Trophoblast cell (in vitro differentiated cells and primary cell): ENCODE results near the gene TGIF2.
"Not testable (repeated sequence)": the region's sequence is repeated elsewhere in the genome, so short reads cannot be mapped to it uniquely, and the experiment has no call there.

ENCODE experiments used
- DNase-seq, 2 donors: peaks; one replicate each; pipeline ENCODE4 v3.0.0-alpha.2; 2016
- H2AFZ ChIP-seq: 2 replicates; pipeline ENCODE4 v1.6.1; 2013; ENCODE audit warnings: low read length, moderate library complexity, mild to moderate bottlenecking; ENCODE audit not compliant: insufficient read depth, poor library complexity
- H2AK5ac ChIP-seq: 2 replicates; pipeline ENCODE4 v1.6.1; 2013; ENCODE audit warnings: mild to moderate bottlenecking, low read length
- H2BK120ac ChIP-seq: 2 replicates; pipeline ENCODE4 v1.6.1; 2013; ENCODE audit warnings: low read length, mild to moderate bottlenecking, moderate library complexity; ENCODE audit not compliant: insufficient read depth, poor library complexity
- H2BK12ac ChIP-seq: 2 replicates; pipeline ENCODE4 v1.6.1; 2013; ENCODE audit warnings: mild to moderate bottlenecking, low read length, moderate library complexity
- H2BK5ac ChIP-seq: 2 replicates; pipeline ENCODE4 v1.6.1; 2013; ENCODE audit warnings: low read length, low read depth, moderate library complexity, mild to moderate bottlenecking; ENCODE audit not compliant: poor library complexity
- H3K14ac ChIP-seq: 2 replicates; pipeline ENCODE4 v1.6.1; 2013; ENCODE audit warnings: mild to moderate bottlenecking, low read length
- H3K18ac ChIP-seq: 2 replicates; pipeline ENCODE4 v1.6.1; 2013; ENCODE audit warnings: mild to moderate bottlenecking, low read length
- H3K23ac ChIP-seq: 2 replicates; pipeline ENCODE4 v1.6.1; 2013; ENCODE audit warnings: low read length
- H3K27ac ChIP-seq: 2 replicates; pipeline ENCODE4 v1.5.1; 2013; ENCODE audit warnings: low read depth, mild to moderate bottlenecking, inconsistent platforms, low read length, moderate library complexity
- H3K27me3 ChIP-seq: 2 replicates; pipeline ENCODE4 v1.6.1; 2013; ENCODE audit warnings: inconsistent platforms, mild to moderate bottlenecking, low read length, moderate library complexity; ENCODE audit not compliant: insufficient read depth
- H3K36me3 ChIP-seq, 2 experiments: 1 replicate in 1 of 2; 2 replicates in 1 of 2; pipeline ENCODE4 v1.6.1; 2013; ENCODE audit warnings: low read length in 2 of 2, mild to moderate bottlenecking in 2 of 2, moderate library complexity in 1 of 2; ENCODE audit not compliant: insufficient read depth in 2 of 2, control insufficient read depth in 1 of 2
- H3K4ac ChIP-seq: 2 replicates; pipeline ENCODE4 v1.6.1; 2013; ENCODE audit warnings: low read depth, mild to moderate bottlenecking, low read length, moderate library complexity
- H3K4me1 ChIP-seq, 2 experiments: 1 replicate in 1 of 2; 2 replicates in 1 of 2; pipeline ENCODE4 v1.6.1; 2013; ENCODE audit warnings: low read length in 2 of 2, mild to moderate bottlenecking in 2 of 2, moderate library complexity in 1 of 2; ENCODE audit not compliant: insufficient read depth in 2 of 2, control insufficient read depth in 1 of 2
- H3K4me2 ChIP-seq: 2 replicates; pipeline ENCODE4 v1.6.1; 2013; ENCODE audit warnings: inconsistent platforms, mild to moderate bottlenecking, low read length, moderate library complexity
- H3K4me3 ChIP-seq: 2 replicates; pipeline ENCODE4 v1.5.1; 2013; ENCODE audit warnings: mild to moderate bottlenecking, low read depth, low read length, inconsistent platforms
- H3K79me1 ChIP-seq: one replicate; pipeline ENCODE4 v1.6.1; 2013; ENCODE audit warnings: low read length
- H3K79me2 ChIP-seq: 2 replicates; pipeline ENCODE4 v1.6.1; 2013; ENCODE audit warnings: low read length, mild to moderate bottlenecking; ENCODE audit not compliant: control insufficient read depth, insufficient read depth, poor library complexity
- H3K9ac ChIP-seq: 2 replicates; pipeline ENCODE4 v1.6.1; 2013; ENCODE audit warnings: mild to moderate bottlenecking, low read length
- H3K9me3 ChIP-seq: 2 replicates; pipeline ENCODE4 v1.6.1; 2013; ENCODE audit warnings: low read depth, mild to moderate bottlenecking, control low read depth, inconsistent platforms, low read length; ENCODE audit not compliant: insufficient read depth
- H4K12ac ChIP-seq: 2 replicates; pipeline ENCODE4 v1.6.1; 2013; ENCODE audit warnings: low read depth, mild to moderate bottlenecking, low read length, moderate library complexity
- H4K8ac ChIP-seq: 2 replicates; pipeline ENCODE4 v1.6.1; 2013; ENCODE audit warnings: low read depth, mild to moderate bottlenecking, low read length, moderate library complexity
- H4K91ac ChIP-seq: one replicate; pipeline ENCODE4 v1.6.1; 2013; ENCODE audit warnings: low read depth, mild to moderate bottlenecking, low read length, moderate library complexity
- WGBS: extraction: QIAGEN DNeasy Blood & Tissue Kit; methylation state at CpG from one replicate; pipeline ENCODE4 v1.1.7; 2013; ENCODE audit warnings: missing lambda C conversion rate; ENCODE audit not compliant: insufficient read length, insufficient coverage; ENCODE audit errors: extremely low coverage; 5-methylcytosine and 5-hydroxymethylcytosine counted together

TGIF2 gene

GRCh38 chr20:36605399-36606157, 32.2 kb downstream of the TGIF2 start, which contains the start of gene RAB5IF:
RAB5IF (plus strand) TSS chr20:36605779; CDS start chr20:36605952, 173 bp downstream.
- Histone ChIP-seq H3K4me2 (peak within 1 kb of the TSS; percentile 76), H3K4me3 (peak within 1 kb of the TSS; percentile 98), H3K36me3 (peaks cover 23 to 24% of the 10 kb centered on the region in 2 experiments), H3K79me2 (peaks cover 13% of the 10 kb centered on the region), H3K4me1 (peaks cover 7 to 11% of the 10 kb centered on the region in 2 experiments), H4K8ac (peak within 1 kb of the TSS; percentile 93), H4K91ac (peak within 1 kb of the TSS; percentile 77), H3K27me3 (no peaks in the 10 kb centered on the region), H2BK5ac (peak within 1 kb of the TSS; percentile 67), H3K9ac (peak within 1 kb of the TSS; percentile 95), H3K4ac (peak within 1 kb of the TSS; percentile 64), H3K23ac (no peak within 1 kb of the TSS), H2BK120ac (peak within 1 kb of the TSS; percentile 91), H2AK5ac (peak within 1 kb of the TSS; percentile 62), H3K14ac (peak within 1 kb of the TSS; percentile 93), H3K9me3 (peaks cover 2% of the 10 kb centered on the region), H2AFZ (peak within 1 kb of the TSS; percentile 84), H3K79me1 (peaks cover 11% of the 10 kb centered on the region), H4K12ac (peak within 1 kb of the TSS; percentile 86), H2BK12ac (peak within 1 kb of the TSS; percentile 15), H3K18ac (peak within 1 kb of the TSS; percentile 85), H3K27ac (peak within 1 kb of the TSS; percentile 37)
- WGBS = no CpG with 5 or more reads among the region's 90 CpGs
- DNase-seq = peak; percentile 99 to 100

GRCh38 chr20:36606158-36607066, 33.0 kb downstream of the TGIF2 start:
- Histone ChIP-seq H4K12ac (peak overlapping the region; percentile 83), H3K4me1 (peaks cover 7 to 11% of the 10 kb centered on the region in 2 experiments), H3K9ac (peak overlapping the region; percentile 95), H2BK12ac (no peak overlapping the region), H3K18ac (peak overlapping the region; percentile 85), H2AK5ac (peak overlapping the region; percentile 62), H3K23ac (no peak overlapping the region), H3K27ac (peak overlapping the region; percentile 37), H2AFZ (peak overlapping the region; percentile 84), H3K9me3 (peaks cover 2% of the 10 kb centered on the region), H4K91ac (peak overlapping the region; percentile 77), H2BK5ac (peak overlapping the region; percentile 67), H3K4me3 (peak overlapping the region; percentile 98), H3K36me3 (peaks cover 27 to 31% of the 10 kb centered on the region in 2 experiments), H3K79me2 (peaks cover 13% of the 10 kb centered on the region), H3K27me3 (no peaks in the 10 kb centered on the region), H3K14ac (peak overlapping the region; percentile 93), H4K8ac (peak overlapping the region; percentile 92), H3K4ac (peak overlapping the region; percentile 64), H3K4me2 (peak overlapping the region; percentile 76), H2BK120ac (peak overlapping the region; percentile 91), H3K79me1 (peaks cover 11% of the 10 kb centered on the region)
- WGBS = no CpG with 5 or more reads among the region's 31 CpGs
- peak in 1 of 2 donors; percentile 20 for DNase-seq

GRCh38 chr20:36607586-36608387, 34.4 kb downstream of the TGIF2 start:
- Histone ChIP-seq H3K79me2 (peaks cover 13% of the 10 kb centered on the region), H2BK5ac (no peak overlapping the region), H2AK5ac (no peak overlapping the region), H4K12ac (no peak overlapping the region), H3K18ac (no peak overlapping the region), H3K27me3 (no peaks in the 10 kb centered on the region), H3K4me2 (no peak overlapping the region), H3K23ac (no peak overlapping the region), H3K4ac (no peak overlapping the region), H2AFZ (no peak overlapping the region), H3K27ac (no peak overlapping the region), H3K79me1 (peaks cover 11% of the 10 kb centered on the region), H2BK120ac (no peak overlapping the region), H4K91ac (no peak overlapping the region), H3K36me3 (peaks cover 36 to 44% of the 10 kb centered on the region in 2 experiments), H3K4me3 (no peak overlapping the region), H3K9ac (no peak overlapping the region), H4K8ac (no peak overlapping the region), H3K9me3 (peaks cover 2% of the 10 kb centered on the region), H2BK12ac (no peak overlapping the region), H3K4me1 (peaks cover 7 to 11% of the 10 kb centered on the region in 2 experiments), H3K14ac (no peak overlapping the region)
- no CpG with 5 or more reads among the region's 7 CpGs for WGBS
- DNase-seq = peak; percentile 85 to 86

GRCh38 chr20:36608388-36608728, 35.0 kb downstream of the TGIF2 start:
- Histone ChIP-seq H3K79me1 (peaks cover 11% of the 10 kb centered on the region), H3K36me3 (peaks cover 37 to 49% of the 10 kb centered on the region in 2 experiments), H3K4me1 (peaks cover 7 to 11% of the 10 kb centered on the region in 2 experiments), H3K79me2 (peaks cover 13% of the 10 kb centered on the region)
- H4K8ac ChIP-seq, H3K14ac ChIP-seq, H2BK120ac ChIP-seq, H2AK5ac ChIP-seq, H2BK5ac ChIP-seq, H3K27ac ChIP-seq, H2AFZ ChIP-seq, H3K4me2 ChIP-seq, H3K9ac ChIP-seq, H4K12ac ChIP-seq, H4K91ac ChIP-seq, H3K27me3 ChIP-seq, H3K4me3 ChIP-seq, H3K18ac ChIP-seq, H3K23ac ChIP-seq, H2BK12ac ChIP-seq, H3K4ac ChIP-seq, H3K9me3 ChIP-seq: not testable (repeated sequence)
- no CpG with 5 or more reads among the region's 6 CpGs for WGBS
- DNase-seq = peak in 1 of 2 donors; percentile 24
